Ishikawa (cell line): ENCODE results near the gene ZNF557.

Experiments used
- CEBPB ChIP-seq: IDR thresholded peaks from 2 replicates; pipeline ENCODE4 v1.6.1; 2012
- CREB1 ChIP-seq: IDR thresholded peaks from 2 replicates; pipeline ENCODE4 v1.6.1; 2012; ENCODE audit warnings: low read depth
- EGR1 ChIP-seq: IDR thresholded peaks from 2 replicates; pipeline ENCODE4 v1.6.1; 2012
- EP300 ChIP-seq: IDR thresholded peaks from 2 replicates; pipeline ENCODE4 v1.6.1; 2012; ENCODE audit warnings: borderline replicate concordance
- FOXM1 ChIP-seq: IDR thresholded peaks from 2 replicates; pipeline ENCODE4 v1.6.1; 2012; ENCODE audit warnings: low read depth, borderline replicate concordance
- MAX ChIP-seq: IDR thresholded peaks from 2 replicates; pipeline ENCODE4 v1.6.1; 2012
- NFIC ChIP-seq: IDR thresholded peaks from 2 replicates; pipeline ENCODE4 v1.6.1; 2012
- RAD21 ChIP-seq: IDR thresholded peaks from 2 replicates; pipeline ENCODE4 v1.6.1; 2012; ENCODE audit warnings: low read depth
- REST ChIP-seq: IDR thresholded peaks from 2 replicates; pipeline ENCODE4 v1.6.1; 2012; ENCODE audit warnings: low read depth, mild to moderate bottlenecking
- TAF1 ChIP-seq: IDR thresholded peaks from 2 replicates; pipeline ENCODE4 v1.6.1; 2012; ENCODE audit warnings: low read depth, mild to moderate bottlenecking
- TCF12 ChIP-seq: IDR thresholded peaks from 2 replicates; pipeline ENCODE4 v1.6.1; 2012; ENCODE audit warnings: low read depth
- TEAD4 ChIP-seq: IDR thresholded peaks from 2 replicates; pipeline ENCODE4 v1.6.1; 2012
- USF1 ChIP-seq: IDR thresholded peaks from 2 replicates; pipeline ENCODE4 v1.6.1; 2012
- YY1 ChIP-seq: IDR thresholded peaks from 2 replicates; pipeline ENCODE4 v1.6.1; 2012; ENCODE audit warnings: low read depth
- ZBTB7A ChIP-seq: IDR thresholded peaks from 2 replicates; pipeline ENCODE4 v1.6.1; 2012; ENCODE audit warnings: low read depth

The ZNF557 gene

GRCh38 chr19:7099597-7099921 is 30.1 kb downstream of the ZNF557 start:
- TF ChIP-seq MAX (no peak), TCF12 (no peak), YY1 (no peak), TAF1 (no peak), NFIC (no peak), RAD21 (no peak), CREB1 (no peak), FOXM1 (no peak), CEBPB (no peak), EGR1 (no peak), USF1 (no peak), ZBTB7A (no peak), EP300 (no peak), TEAD4 (no peak)

- no peak for TF ChIP-seq EGR1
- no peak for TF ChIP-seq NFIC
- TF ChIP-seq FOXM1: no peak
- TF ChIP-seq EP300: no peak
- no peak for TF ChIP-seq RAD21
- no peak for TF ChIP-seq ZBTB7A
- no peak for TF ChIP-seq REST
- no peak for TF ChIP-seq MAX
- TF ChIP-seq USF1: no peak
- TF ChIP-seq CEBPB: no peak
Measured at GRCh38 chr19:7101498-7102253, 32.2 kb downstream of the ZNF557 start.

GRCh38 chr19:7104747-7105447 is 35.4 kb downstream of the ZNF557 start:
- TF ChIP-seq CEBPB: no peak
- no peak for TF ChIP-seq EGR1
- no peak for TF ChIP-seq FOXM1
- TF ChIP-seq TCF12: no peak
- no peak for TF ChIP-seq TEAD4
- TF ChIP-seq TAF1: no peak
- no peak for TF ChIP-seq EP300
- TF ChIP-seq NFIC: no peak
- TF ChIP-seq ZBTB7A: no peak
- TF ChIP-seq RAD21: no peak
- no peak for TF ChIP-seq REST
- no peak for TF ChIP-seq CREB1
- TF ChIP-seq MAX: no peak

- no peak for TF ChIP-seq TAF1
- no peak for TF ChIP-seq TEAD4
- TF ChIP-seq YY1: no peak
- TF ChIP-seq MAX: no peak
- TF ChIP-seq RAD21: no peak
- no peak for TF ChIP-seq CEBPB
- no peak for TF ChIP-seq CREB1
Measured at GRCh38 chr19:7106711-7107657, 37.5 kb downstream of the ZNF557 start.
